OCI-LY7 (cell line): ENCODE measurements around the gene ING4. TPM values are rescaled to one million over a fixed set of nuclear protein-coding genes. Genes with fewer than 3 reads are reported as not detected.

Experiments used
- BruUV-seq: library from RNA; stranded (reverse); fragments of 400-500 nt; replicated peaks from 2 replicates; lab custom pipeline; 2021; lab: Mats Ljungman, UMichigan
- CTCF ChIA-PET: fragments of 300-600 bp; sonication (Branson Sonifier 250); formaldehyde crosslinking; loops from one replicate; lab custom pipeline; 2022; ENCODE audit warnings: antibody characterized with exemption; ENCODE audit not compliant: unreplicated experiment; lab: Charles Lee
- POLR2A ChIA-PET: fragments of 300-600 bp; sonication (Branson Sonifier 250); formaldehyde crosslinking; loops from one replicate; lab custom pipeline; 2022; ENCODE audit warnings: antibody characterized with exemption; lab: Charles Lee
- DNase-seq: peaks from one replicate; pipeline ENCODE4 v3.0.0-alpha.2; 2015; ENCODE audit warnings: low spot score
- H2AFZ ChIP-seq: fragments of 200-600 bp; sonication (generic), shearing (Covaris generic); 2 replicates; pipeline ENCODE4 v1.6.1; 2014; ENCODE audit warnings: mild to moderate bottlenecking, antibody characterized with exemption, low read length, moderate library complexity
- H3K27ac ChIP-seq: fragments of 200-600 bp; sonication (generic); 2 replicates; pipeline ENCODE4 v1.5.1; 2014; ENCODE audit warnings: mixed run types, low read depth, mild to moderate bottlenecking, moderate library complexity, low read length, inconsistent platforms; ENCODE audit not compliant: poor library complexity, severe bottlenecking
- H3K36me3 ChIP-seq: fragments of 200-600 bp; sonication (generic); 2 replicates; pipeline ENCODE4 v1.6.1; 2014; ENCODE audit warnings: mild to moderate bottlenecking, antibody characterized with exemption, low read length, moderate library complexity, mixed read lengths; ENCODE audit not compliant: insufficient read depth
- H3K4me1 ChIP-seq: fragments of 200-600 bp; sonication (generic); 2 replicates; pipeline ENCODE4 v1.5.1; 2014; ENCODE audit warnings: mild to moderate bottlenecking, low read length; ENCODE audit not compliant: insufficient read depth, poor library complexity, severe bottlenecking
- H3K4me2 ChIP-seq: fragments of 200-600 bp; sonication (generic); 2 replicates; pipeline ENCODE4 v1.6.1; 2014; ENCODE audit warnings: mild to moderate bottlenecking, low read length
- H3K4me3 ChIP-seq: fragments of 200-600 bp; sonication (generic); 2 replicates; pipeline ENCODE4 v1.5.1; 2014; ENCODE audit warnings: mild to moderate bottlenecking, low read depth, low read length; ENCODE audit not compliant: poor library complexity, severe bottlenecking
- H3K79me2 ChIP-seq: fragments of 200-600 bp; sonication (generic); 2 replicates; pipeline ENCODE4 v1.6.1; 2016; ENCODE audit warnings: low read depth, mild to moderate bottlenecking, low read length, moderate library complexity, mixed read lengths; ENCODE audit not compliant: insufficient read depth
- H3K9me2 ChIP-seq: fragments of 200-600 bp; sonication (generic); 2 replicates; pipeline ENCODE4 v1.6.1; 2016; ENCODE audit warnings: mild to moderate bottlenecking, low read length, mixed read lengths; ENCODE audit not compliant: insufficient read depth
- H3K9me3 ChIP-seq: fragments of 200-600 bp; sonication (generic); 2 replicates; pipeline ENCODE4 v1.6.1; 2014; ENCODE audit warnings: mild to moderate bottlenecking, mixed run types, low read length, mixed read lengths
- H4K20me1 ChIP-seq: fragments of 200-600 bp; sonication (generic); 2 replicates; pipeline ENCODE4 v1.6.1; 2014; ENCODE audit warnings: mild to moderate bottlenecking, antibody characterized with exemption, low read length, moderate library complexity, mixed read lengths; ENCODE audit not compliant: insufficient read depth
- EZH2phosphoT487 ChIP-seq: fragments of 200-600 bp; sonication (generic); IDR thresholded peaks from 2 replicates; pipeline ENCODE4 v1.6.1; 2018; ENCODE audit warnings: low read depth, borderline replicate concordance, mild to moderate bottlenecking, mixed run types, antibody characterized with exemption, low read length, moderate library complexity, mixed read lengths
- intact Hi-C: fragments of 100-400 bp; cut with micrococcal nuclease; formaldehyde crosslinking; loops from one replicate; pipeline ENCODE4 v1.10.0; 2022; ENCODE audit not compliant: unreplicated experiment
- total RNA-seq, 2 experiments: library from RNA; depleted of rRNA in 1 of 2; stranded (reverse); fragments of >200 nt in 1 of 2; shearing (Covaris generic) in 1 of 2; gene quantifications; 2 replicates each; pipeline ENCODE4 v1.2.3, GENCODE V29; 2014 to 2022
- TF ChIP-seq, protein P1 (sequence below): fragments of 200-600 bp; sonication (generic); conservative IDR thresholded peaks from 2 replicates; pipeline ENCODE4 v1.5.1; 2014; ENCODE audit warnings: mild to moderate bottlenecking, antibody characterized with exemption, low read length, moderate library complexity, mixed read lengths

The ING4 gene
- total RNA-seq, 2 experiments from 2014 or later = 27.1 to 30.8 TPM

DNA sequence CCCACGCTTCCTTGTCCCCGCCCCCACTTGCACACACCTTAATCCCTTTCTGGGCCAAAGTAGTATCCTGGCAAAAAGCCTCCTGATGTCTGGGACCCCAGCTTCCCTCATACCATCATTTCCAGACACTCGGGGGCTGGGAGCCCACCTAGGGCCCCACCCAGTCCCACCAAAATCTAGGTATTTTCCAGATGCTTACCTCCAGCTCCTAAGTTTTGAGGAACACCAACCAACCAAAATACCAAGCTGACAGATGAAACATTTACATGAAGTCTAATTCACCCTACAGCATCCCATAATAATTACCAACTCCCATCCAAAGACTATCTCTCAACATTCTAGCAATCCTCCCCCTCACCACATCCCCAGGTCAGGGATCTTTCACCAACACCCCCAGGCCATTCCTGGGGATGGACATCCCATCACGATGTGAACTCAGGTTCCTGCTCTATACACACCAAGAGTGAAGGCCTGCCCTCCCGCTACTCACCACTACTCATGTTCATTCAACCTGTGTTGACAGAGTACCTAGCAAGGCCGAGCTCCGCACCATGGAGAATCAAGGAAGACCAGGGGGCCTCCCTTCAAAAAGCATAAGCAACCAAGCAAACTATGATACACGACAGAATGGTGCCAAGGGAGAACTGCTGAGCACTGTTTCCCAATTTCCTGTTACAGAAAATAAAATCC is 54.2 kb downstream of the ING4 start:
- POLR2A ChIA-PET = interaction anchor here (0.6 to 1.8 kb wide), 9 partner anchors 13 to 1025 kb away, joined by 3 to 7 read pairs (median 4); partner anchors contain the start of gene CDCA3
- no peaks in the 10 kb centered on the region for H3K9me3 ChIP-seq
- H2AFZ ChIP-seq = no peak overlapping the region; the same call in 1 of the 2 replicates
- TF ChIP-seq, protein P1, sequence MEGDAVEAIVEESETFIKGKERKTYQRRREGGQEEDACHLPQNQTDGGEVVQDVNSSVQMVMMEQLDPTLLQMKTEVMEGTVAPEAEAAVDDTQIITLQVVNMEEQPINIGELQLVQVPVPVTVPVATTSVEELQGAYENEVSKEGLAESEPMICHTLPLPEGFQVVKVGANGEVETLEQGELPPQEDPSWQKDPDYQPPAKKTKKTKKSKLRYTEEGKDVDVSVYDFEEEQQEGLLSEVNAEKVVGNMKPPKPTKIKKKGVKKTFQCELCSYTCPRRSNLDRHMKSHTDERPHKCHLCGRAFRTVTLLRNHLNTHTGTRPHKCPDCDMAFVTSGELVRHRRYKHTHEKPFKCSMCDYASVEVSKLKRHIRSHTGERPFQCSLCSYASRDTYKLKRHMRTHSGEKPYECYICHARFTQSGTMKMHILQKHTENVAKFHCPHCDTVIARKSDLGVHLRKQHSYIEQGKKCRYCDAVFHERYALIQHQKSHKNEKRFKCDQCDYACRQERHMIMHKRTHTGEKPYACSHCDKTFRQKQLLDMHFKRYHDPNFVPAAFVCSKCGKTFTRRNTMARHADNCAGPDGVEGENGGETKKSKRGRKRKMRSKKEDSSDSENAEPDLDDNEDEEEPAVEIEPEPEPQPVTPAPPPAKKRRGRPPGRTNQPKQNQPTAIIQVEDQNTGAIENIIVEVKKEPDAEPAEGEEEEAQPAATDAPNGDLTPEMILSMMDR = no peak
- no peak for TF ChIP-seq EZH2phosphoT487
- intact Hi-C loops = loop anchor here (5.0 kb wide), 1 partner anchor 79 kb away; the partner anchor contains the start of gene ZNF384
- peaks cover 56% of the 10 kb centered on the region for H3K4me1 ChIP-seq
- DNase-seq = peak; percentile 51
- H3K36me3 ChIP-seq = peaks cover 23% of the 10 kb centered on the region
- CTCF ChIA-PET = no interaction called here
- H3K27ac ChIP-seq = peak overlapping the region; percentile 57
- H3K9me2 ChIP-seq = no peaks in the 10 kb centered on the region
- no peak overlapping the region for H3K4me3 ChIP-seq
- H3K79me2 ChIP-seq = peaks cover 26% of the 10 kb centered on the region
- H4K20me1 ChIP-seq = peaks cover 18% of the 10 kb centered on the region; the same call in 1 of the 2 replicates
- TSS peak; percentile 55 for BruUV-seq
- no peak overlapping the region for H3K4me2 ChIP-seq

DNA sequence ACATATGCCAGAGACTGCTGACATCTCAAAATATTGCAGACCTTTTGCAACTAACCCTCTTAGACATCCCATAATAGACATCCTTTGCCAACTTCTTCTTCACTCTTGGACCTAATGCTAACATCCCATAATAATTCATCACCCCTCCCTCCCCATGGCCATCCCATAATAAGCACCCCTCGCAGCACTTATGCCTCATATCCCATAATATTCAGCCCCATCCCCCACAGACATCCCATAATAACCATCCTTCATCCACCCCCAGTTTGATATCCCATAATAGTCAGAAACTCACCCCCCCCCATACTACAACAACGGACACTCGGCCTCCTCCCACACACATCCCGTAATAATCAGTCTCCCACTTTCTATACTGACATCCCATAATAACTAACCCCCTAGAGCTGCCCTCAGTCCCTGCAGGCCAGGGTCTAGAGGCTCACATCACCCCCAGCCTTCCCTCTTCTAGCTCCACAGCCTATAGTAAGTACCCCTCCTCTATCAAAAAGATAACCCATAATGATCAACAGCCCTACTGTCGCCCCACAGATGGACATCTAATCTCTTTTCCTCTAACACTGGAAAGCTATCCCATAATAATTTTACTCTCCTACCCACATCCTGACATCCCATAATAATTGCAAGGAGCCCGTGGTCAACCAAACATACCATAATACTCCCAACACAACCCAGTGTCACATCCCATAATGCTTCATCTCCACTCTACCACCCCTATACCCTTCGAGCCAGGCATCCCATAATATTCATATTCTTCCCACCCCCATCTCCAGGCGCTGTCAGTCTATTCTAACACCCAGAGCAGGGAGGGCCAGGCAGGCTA is 54.9 kb downstream of the ING4 start:
- H3K4me2 ChIP-seq = peak overlapping the region; percentile 46
- ChIA-PET CTCF (no interaction called here), POLR2A (interaction anchor here (0.6 to 1.8 kb wide), 9 partner anchors 13 to 1026 kb away, joined by 3 to 7 read pairs (median 3); partner anchors contain the start of gene CDCA3)
- no TSS peak for BruUV-seq
- intact Hi-C loops = loop anchor here (2.0 to 5.0 kb wide), 2 partner anchors 37 to 79 kb away; partner anchors contain the start of gene ZNF384
- no peak overlapping the region for H3K4me3 ChIP-seq
- H2AFZ ChIP-seq = no peak overlapping the region; the same call in 1 of the 2 replicates
- H3K79me2 ChIP-seq = peaks cover 33% of the 10 kb centered on the region
- no peak for TF ChIP-seq EZH2phosphoT487
- TF ChIP-seq, protein P1 = no peak
- H3K36me3 ChIP-seq = peaks cover 30% of the 10 kb centered on the region
- H3K9me3 ChIP-seq = no peaks in the 10 kb centered on the region
- H4K20me1 ChIP-seq = peaks cover 18% of the 10 kb centered on the region
- peak overlapping the region; percentile 57 for H3K27ac ChIP-seq
- DNase-seq = peak; percentile 64
- peaks cover 56% of the 10 kb centered on the region for H3K4me1 ChIP-seq
- no peaks in the 10 kb centered on the region for H3K9me2 ChIP-seq
